ENCODE data around the gene HES4.
"Not testable (repeated sequence)": the region's sequence is repeated elsewhere in the genome, so short reads cannot be mapped to it uniquely, and the experiment has no call there.

Gene HES4

DNA sequence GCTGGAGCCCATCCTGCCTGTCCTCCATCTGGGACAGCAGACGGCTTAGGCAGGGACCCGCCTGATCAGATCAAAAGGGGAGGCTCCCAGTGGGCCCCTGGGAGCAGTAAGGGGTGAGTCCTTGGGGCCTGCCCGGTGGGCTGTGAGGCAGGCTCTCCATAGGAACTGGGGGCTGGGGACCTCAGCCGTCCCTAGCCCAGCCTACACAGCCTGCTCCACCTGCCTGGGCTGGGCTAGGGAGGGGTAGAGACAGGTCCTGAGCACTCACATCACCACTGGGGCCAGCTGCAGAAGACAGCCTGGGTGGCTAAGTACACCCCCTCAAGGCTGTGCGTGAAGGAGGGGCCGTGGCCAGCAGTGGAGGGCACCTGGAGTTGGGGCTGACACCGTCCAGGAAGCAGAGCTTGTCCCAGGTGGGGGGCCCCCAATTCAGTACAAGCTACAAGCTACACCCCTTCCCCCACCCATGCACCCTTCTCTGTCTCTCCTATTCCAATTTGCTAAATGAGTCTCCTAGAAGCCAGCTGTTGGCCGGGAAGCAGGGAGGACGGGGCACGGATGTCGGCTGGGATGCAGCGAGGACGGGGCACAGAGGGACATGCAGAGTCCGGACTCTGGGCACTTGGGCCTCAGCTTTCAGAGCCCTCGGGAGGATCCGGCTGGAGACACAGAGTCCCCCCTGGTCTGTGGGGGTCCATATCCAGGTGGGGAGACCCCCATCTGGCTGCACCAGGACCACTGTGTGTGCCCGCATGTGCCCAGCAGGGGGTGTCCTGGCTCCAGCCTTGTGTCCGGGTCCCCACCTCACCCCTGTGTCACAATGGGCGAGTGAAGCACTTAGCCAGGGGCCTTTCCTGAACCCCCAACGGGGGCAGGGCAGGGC, 15.1 kb upstream of the HES4 start:
- DNase-seq = no peak

DNA sequence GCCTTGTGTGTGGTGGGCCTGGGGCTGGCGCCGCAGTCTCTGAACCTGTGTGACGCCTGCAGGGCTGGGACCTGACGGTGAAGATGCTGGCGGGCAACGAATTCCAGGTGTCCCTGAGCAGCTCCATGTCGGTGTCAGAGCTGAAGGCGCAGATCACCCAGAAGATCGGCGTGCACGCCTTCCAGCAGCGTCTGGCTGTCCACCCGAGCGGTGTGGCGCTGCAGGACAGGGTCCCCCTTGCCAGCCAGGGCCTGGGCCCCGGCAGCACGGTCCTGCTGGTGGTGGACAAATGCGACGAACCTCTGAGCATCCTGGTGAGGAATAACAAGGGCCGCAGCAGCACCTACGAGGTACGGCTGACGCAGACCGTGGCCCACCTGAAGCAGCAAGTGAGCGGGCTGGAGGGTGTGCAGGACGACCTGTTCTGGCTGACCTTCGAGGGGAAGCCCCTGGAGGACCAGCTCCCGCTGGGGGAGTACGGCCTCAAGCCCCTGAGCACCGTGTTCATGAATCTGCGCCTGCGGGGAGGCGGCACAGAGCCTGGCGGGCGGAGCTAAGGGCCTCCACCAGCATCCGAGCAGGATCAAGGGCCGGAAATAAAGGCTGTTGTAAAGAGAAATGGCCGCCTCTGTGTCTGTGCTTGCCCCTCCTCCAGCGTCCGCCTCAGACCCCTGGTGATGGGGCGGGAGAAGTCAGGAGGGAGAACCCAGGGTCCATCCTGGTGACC, 14.2 kb upstream of the HES4 start:
- peak; percentile 85 for DNase-seq

DNA sequence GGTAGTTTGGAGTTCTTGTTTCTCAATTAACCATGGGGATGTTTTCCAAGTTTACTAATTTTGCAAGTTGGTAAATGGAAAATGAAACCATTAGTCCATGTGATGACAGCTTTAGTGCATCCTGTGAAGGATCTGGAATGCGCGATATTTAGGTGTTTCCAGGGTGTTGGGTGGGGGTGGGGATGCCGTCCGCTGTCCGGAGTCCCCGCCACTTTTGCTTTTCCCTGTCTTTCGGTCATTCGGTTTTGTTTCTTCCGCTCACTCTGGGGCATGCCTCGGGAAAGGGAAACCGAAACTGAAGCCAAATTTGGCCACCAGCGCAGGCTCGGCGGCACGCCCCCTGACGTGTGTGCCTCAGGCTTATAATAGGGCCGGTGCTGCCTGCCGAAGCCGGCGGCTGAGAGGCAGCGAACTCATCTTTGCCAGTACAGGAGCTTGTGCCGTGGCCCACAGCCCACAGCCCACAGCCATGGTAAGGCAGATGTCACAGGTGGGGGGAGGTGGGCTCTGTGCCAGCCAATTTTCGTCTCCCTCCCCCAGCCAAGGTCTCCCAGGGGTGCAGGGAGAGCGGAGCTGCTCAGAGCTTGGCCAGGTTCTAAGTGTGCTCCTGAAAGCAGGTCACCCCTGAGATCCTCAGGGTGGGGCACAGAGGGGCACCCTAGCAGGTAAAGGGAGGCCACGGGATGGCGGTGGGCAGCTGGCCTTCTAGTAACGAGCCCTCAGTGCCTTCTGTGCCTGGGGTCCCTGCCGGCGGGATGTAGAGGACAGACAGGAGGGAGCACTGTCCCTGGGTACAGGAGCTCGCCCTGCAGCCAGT, 13.4 kb upstream of the HES4 start, which contains the start of gene ISG15:
Gene ISG15, plus strand, starts transcription at position 393 of the 817 bp plus-strand sequence. Its CDS starts 77 bp downstream, at position 470.
- peak; percentile 80 for DNase-seq

DNA sequence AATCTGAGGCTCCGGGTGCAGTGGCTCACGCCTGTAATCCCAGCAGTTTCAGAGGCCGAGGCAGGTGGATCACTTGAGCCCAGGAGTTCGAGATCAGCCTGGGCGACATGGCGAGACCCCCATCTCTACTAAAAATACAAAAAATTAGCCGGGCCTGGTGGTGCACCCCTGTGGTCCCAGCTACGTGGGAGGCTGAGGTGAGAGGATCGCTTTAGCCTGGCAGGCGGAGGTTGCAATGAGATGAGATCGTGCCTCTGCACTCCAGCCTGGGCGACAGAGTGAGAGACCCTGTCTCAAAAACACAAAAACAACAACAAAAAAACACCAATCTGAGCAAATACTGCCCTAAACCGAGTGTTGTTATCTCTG, 12.8 kb upstream of the HES4 start:
- DNase-seq = not testable (repeated sequence)

DNA sequence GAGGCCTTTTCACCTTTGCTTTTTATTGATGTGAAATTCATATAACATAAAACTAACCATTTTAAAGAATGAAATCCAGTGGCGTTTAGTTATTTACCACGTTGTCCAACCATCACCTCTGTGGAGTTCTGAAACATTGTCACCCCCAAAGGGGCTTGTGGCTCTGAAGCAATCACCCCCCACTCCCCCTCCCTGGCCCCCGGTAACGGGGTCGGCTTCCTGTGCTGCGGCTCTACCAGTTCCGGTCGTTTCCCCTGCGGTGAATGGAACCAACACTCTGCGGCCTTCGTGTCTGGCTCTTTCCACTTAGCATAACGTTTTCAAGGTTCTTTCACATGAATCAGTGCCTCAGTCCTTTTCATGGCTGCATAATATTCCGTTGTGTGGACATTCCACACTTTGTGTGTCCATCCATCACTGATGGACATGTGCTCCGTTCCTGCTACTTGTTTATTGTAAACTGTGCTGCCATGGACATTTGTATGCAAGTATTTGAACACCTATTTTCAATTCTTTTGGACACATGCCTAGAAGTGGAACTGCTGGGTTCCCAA, 11.6 kb upstream of the HES4 start:
- DNase-seq = no peak

DNA sequence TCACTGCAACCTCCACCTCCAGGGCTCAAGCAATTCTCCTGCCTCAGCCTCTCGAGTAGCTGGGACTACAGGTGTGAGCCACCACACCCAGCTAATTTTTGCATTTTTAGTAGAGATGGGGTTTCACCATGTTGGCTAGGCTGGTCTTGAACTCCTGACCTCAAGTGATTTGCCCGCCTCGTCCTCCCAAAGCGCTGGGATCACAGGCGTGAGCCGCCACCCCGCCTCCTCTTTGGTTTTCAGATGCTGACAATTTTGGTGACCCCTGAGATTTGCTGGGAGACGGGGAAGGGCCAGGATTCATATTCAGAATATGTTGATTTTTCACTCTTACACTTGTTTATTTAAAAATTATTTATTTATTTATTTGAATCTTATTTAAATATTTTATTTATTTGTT, 10.2 kb upstream of the HES4 start:
- not testable (repeated sequence) for DNase-seq

DNA sequence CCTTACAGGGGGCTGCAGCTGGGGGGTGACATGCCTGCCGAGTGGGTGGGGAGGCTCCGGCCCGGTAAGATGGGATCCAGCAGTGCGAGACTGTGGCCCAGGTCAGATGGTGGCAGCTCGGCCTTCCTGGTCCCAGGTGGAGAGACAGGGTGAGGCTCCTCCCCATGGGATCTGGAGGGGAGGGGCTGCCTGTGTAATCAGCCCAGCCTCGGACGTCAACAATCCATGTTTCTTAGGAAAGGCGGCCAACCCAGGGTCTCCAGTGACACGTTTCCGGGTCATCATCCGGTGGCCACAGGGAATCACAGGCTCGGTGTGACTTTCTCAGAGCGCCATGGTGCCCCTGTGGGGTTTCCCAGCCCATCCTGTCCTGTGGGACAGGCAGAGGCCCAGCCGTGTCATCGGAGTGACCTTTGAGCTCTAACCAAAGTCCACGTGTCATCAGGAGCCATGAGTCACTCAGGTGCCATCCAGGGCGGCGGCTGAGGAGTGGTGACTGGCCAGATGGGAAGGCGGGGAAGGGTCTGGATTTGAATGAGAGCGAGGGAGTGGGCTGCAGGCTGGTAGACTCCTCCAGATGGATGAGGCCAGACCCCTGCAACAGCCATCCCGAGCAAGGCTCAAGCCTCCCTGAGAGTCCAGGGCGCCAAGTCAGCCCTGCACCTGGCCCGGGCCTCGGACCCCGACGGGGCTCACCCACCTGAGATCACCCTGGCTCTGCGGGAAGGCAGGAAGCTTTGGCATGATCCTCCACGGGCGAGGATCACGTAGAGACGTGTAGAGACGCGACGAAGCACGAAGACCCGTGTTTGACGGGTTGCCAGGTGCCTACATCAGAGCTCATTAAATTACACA, 6.6 kb upstream of the HES4 start:
- DNase-seq = no peak

DNA sequence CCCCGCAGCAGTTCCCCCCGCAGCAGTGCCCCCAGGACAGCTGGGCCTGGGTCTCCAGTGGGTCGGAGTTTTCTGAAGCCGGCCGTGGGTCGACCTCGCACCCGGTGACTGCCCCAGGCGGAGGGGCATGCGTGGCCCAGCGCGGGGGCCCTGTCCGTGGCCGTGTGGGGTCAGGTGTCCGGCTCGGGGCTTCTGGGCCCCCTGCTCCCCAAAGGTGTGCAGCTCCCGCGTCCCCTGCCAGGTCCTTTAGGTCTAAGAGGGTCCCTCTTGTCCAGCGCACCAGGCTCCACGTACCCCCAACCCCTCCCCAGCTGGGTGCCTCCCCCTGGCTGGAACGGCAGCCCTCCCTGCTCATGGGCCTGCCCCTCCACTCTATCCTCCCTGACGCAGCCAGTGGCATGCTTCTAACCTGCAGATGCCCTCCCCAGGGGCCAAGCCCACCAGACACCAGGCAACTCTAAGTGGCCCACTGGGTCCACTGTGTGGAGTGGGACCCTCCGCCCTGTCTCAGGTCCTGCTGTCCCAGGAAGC, 5.9 kb upstream of the HES4 start:
- DNase-seq = no peak

DNA sequence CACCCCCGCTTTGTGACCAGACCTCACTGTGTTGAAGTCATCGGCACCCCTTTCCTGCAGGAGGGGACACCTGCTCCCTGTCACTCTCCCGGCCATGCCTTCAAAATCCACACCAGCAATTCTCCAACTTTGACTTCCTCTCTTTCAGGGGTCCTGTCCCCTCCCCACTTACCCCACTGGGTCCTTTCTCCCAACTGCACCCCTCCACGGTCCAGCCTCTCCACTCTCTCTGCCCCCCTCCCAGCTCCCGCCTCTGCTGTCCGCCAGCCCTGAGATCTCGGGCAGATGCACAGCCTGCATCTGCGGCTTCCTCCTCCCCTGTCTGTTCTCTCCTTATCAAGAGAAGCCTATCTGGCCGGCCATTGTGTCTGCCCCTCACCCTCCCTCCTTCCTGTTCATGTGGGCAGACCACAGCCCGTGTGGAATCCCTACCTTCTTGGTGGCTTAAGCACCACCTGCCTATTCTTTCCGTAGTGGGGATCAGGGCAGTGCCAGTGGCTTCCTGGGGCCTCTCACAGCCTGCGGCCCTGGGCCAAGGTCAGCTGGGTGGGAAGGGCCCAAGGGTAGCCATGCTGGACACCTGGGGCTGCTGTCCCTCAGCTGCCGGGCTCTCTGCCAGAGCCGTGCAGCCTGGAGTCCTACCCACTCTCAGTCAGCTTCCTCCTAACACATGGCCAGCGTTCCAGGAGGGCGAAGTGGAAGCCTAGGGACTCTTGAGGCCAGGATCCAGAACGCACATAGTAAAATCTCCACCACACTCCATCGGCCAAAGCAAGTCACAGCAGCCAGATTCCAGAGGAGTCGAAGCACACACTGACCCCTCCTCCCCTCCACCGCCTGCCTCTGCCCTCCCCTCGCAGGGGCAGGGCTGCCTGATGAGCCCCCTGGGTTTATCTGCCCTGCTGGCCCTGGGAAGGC, 5.1 kb upstream of the HES4 start:
- no peak for DNase-seq

DNA sequence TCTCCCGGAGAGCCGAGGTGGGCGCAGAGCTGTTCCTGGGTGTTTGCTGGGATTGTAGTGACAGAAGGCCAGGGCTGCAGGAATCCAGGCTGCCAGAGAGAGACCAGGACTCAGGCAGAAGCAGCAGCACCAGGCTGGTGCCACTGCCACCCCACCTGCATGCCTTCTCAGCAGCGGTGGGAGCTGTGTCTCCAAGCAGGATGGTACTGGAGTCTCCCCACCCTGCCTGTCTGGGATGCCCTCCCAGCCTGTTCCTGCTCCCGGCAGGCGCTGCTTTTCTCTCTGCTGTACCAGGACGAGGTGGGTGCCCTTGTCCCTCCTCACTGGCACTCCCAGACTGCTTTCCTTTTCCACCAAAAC, 4.5 kb upstream of the HES4 start:
- DNase-seq = no peak

DNA sequence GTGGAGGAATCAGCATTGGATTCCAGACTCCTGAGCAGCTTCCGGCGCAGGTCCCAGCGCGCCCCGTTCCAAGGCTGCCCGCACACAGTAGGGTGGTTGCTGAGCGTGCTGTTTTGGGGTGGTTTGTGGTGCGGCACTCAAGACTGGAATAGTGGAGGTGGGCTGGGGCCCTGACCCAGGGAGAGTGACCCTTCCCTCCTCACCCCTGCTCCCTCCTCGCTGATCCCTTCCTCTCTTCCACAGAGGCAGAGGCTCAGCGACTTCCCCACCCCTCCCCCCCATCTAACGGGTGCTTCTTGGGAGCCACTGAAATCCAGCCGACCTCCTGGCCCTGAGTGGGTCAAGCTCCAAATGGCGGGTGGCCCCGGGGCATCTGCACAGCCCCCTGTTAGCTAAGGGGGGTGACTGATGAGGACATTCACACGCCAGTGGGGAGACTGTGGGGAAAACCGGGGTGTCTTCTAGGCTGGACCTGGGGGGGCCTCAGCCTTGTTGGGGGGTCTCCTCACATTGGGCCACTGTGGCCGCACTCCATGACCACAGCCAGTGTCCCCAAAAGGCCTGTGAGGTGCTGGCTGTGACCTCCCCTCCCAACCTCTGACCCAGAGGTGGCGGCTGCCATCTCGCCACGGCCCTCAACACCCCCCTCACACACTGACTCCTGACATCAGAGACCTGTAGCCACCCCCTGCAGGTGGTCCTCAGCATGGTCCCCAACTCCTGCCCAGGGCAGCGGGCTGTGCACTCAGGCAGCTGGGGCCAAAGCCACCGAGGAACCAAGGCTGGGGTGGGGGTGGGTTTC, 3.9 kb upstream of the HES4 start:
- no peak for DNase-seq

DNA sequence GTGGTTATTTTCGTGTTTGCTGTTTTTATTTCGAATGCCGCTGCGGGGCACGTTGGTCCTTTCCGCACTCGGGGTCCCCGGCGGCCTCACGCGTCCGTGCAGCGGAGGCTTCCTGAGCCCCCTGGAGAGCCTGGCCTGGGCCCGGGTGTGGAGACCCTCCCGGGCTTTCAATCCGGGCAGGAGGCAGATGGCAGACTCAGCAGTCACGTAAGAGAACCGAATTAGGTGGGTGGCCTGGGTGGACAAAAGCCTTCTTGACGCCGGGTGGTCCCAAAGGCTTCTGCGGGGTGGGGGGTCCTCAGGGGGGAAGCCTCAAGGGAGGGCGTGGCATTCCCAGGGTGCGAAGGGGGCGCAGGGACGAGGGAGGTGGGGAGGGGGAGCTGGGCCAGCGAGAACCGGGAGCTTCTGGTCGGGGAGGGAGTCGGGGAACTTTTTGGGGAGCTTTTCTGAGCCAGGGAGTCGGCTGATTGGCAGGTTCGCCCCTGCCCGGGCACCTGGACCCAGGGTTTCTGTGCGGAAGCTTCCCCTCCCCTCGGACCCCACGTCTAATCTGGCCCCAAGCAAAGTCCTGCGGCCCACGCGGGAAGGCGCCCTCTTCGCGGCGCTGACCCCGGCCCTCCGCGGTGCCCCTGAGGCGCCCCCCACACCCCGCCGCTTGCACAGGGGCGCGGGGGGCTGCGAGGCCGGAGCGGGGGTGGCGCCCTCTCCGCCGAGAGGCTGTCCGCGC, 1.3 kb upstream of the HES4 start:
- DNase-seq = no peak

DNA sequence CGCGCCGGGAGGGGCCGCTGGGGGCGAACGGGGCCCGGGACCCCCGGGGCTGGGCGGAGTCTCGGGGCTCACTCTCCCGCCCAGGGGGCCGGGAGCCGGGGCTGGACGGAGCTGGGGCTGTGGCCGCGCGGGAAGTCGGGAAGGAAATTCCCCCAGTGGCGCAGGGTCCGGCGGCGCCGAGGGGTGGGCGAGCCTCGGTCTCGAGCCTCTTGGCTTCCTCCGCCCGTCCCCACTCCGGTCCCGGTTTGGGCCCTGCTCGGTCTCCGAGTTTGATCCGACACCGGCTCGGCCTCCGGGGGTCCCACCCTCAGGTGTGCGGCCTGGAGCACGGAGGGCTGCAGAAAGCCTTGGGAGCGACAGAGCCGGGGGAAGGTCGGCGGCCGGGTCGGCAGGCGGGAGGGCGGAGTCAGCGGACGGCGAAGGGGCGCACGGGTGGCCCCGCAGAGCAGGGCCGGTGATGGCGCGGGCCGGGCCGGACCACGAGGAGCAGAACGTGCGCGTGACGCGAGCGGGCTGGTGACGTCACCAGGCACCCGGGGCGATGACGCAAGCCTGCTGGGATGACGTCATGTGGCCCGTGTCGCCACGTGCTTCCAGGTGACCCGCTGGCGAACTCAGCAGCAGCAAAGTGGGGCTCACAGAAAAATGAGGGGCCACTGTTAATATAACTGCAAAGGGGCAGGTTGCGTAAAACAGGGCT, 610 bp upstream of the HES4 start:
- DNase-seq = peak; percentile 90

DNA sequence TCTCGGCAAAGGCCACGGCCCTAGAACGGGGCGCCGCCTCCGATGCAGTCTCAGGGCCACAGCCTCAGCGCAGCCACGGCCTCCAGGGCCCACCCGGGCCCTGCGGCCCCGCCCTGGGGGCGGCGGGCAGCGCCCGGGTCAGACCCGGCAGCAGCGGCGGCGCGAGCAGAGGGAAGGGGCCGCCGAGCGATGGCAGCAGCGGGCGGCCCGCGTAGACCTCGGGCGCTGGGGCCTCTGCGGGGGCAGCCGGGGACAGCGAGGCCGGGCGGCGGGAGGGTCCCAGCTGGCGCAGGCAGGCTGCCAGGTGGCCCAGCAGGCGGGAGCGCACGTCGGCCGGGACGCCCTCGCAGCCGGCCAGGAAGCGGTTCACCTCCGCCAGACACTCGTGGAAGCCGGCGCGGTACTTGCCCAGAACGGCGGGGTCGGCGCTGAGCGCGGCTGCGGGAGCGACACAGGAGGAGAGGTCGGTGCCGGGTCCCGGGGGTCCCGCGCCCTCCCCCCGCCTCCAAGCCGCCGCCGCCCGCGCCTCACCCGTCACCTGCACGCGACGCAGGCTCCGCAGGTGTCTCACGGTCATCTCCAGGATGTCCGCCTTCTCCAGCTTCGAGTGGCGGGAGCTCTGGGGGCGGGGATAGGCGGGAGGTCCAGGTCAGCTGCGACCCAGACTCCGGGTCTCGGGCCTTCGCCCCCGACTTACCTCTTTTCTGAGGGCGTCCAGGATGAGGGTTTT, 737 bp downstream of the HES4 start:
- peak; percentile 43 for DNase-seq

DNA sequence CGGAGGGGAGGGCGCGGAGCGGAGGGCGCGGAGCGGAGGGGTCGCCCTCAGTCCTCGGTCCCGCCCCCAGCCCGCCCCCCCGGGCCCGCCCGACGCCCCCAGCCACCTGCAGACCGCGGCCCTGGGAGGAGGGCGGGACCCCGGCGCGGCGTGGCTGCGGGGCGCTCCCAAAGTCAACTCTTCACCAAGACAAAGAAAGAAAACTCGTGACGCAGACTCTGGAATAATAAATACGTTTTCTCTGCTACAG, 1.2 kb downstream of the HES4 start:
- DNase-seq = no peak

DNA sequence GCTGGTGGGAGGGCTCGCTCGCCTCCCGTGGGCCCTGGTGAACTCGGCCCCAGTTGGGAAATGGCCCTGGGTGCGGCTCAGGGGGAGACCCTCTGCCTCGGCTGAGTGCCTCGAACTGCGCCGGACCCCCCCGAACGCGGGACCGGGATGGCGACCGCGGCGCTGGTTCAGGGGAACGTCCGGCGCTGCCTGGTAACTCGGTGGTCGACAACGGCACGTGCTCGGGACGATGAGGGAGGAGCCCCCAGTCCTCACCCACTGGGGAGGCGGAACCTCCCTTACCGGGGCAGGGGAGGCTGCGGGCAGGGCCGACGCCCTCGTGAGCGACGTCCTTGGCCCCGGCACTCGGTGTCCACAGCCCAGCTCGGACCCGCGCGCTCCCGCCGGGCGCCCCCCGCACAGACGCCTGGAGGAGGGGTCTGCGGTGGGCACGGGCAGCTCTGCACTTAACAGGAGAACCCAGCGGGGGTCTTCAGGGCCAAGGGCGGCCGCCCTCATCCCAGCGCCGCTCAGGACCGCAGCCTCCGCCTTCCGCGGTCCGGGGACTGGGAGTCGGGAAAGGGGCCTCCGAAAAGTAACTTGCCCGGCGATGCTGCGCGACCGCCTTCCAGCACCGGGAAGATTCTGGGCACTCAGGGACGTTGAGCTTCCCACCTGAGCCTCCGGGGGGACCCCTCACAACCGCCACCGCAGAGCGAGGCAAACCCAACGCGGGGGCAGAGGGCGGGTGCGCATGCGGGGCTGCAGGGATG, 1.7 kb downstream of the HES4 start:
- DNase-seq = no peak

DNA sequence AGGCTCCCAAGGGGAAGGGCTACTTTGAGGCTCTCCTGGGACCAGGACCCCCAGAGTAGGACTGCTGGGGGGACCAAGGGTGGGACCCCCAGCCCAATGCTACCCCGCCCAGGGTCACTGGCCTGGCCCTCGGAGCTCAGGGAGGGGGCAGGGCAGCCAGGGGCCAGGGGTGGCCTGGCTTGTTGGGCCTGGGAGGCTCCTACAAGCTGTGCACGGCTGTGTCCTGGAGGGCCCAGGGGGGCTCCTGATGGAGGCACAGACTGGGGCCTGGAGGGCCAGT, 2.2 kb downstream of the HES4 start:
- no peak for DNase-seq

Data from NCI-H510A (cell line).